Body of pancreas (tissue), 4 donors: ENCODE measurements around the gene MYH11.

Experiments
- POLR2A ChIP-seq, 3 donors: fragments of 450-650 bp; IDR thresholded peaks; one replicate each; pipeline ENCODE4 v1.6.1; 2016; ENCODE audit warnings: antibody characterized with exemption in 3 of 3, mild to moderate bottlenecking in 2 of 3
- TF ChIP-seq, protein P1 (sequence below), 7 experiments: fragments of 450-650 bp in 4 of 7; fragments of 200-600 bp in 3 of 7; sonication (generic) in 3 of 7; IDR thresholded peaks; one replicate each; pipeline ENCODE4 v1.5.1; 2016 to 2019; ENCODE audit warnings: antibody characterized with exemption in 7 of 7

DNA sequence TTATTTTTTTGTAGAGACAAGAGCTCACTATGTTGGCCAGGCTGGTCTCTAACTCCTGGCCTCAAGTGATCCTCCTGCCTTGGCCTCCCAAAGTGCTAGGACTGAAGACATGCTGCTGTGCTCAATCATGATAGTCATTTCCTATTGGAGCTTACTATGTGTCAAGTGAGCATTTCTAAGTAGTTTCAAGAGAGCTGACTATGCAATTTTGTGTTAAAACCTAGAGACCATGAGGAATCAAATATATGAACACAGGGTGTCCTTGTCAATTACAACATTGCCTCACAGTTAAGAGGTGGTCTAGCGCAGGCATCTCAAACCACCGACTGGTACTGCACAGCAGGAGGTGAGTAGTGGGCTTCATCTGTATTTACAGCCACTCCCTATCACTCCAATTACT is 37.8 kb downstream of the MYH11 start:
- TF ChIP-seq POLR2A (IDR thresholded peaks at IDR 0.05): no peak
- TF ChIP-seq, protein P1, sequence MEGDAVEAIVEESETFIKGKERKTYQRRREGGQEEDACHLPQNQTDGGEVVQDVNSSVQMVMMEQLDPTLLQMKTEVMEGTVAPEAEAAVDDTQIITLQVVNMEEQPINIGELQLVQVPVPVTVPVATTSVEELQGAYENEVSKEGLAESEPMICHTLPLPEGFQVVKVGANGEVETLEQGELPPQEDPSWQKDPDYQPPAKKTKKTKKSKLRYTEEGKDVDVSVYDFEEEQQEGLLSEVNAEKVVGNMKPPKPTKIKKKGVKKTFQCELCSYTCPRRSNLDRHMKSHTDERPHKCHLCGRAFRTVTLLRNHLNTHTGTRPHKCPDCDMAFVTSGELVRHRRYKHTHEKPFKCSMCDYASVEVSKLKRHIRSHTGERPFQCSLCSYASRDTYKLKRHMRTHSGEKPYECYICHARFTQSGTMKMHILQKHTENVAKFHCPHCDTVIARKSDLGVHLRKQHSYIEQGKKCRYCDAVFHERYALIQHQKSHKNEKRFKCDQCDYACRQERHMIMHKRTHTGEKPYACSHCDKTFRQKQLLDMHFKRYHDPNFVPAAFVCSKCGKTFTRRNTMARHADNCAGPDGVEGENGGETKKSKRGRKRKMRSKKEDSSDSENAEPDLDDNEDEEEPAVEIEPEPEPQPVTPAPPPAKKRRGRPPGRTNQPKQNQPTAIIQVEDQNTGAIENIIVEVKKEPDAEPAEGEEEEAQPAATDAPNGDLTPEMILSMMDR (IDR thresholded peaks at IDR 0.05): no peak
